ENCODE measurements around the gene SLC9A9. TPM values are rescaled to one million over a fixed set of nuclear protein-coding genes. Genes with fewer than 3 reads are reported as not detected.

SLC9A9 gene
- total RNA-seq, 1 donor from 2014 or later = 3.0 TPM

GRCh38 chr3:143311096-143311495 is 537.2 kb downstream of the SLC9A9 start:
- DNase-seq (ENCODE audit: low read depth) = no peak
- H3K4me3 ChIP-seq (ENCODE audit: low read depth, low read length) = no peak overlapping the region
- no peak for TF ChIP-seq CTCF (IDR thresholded peaks at IDR 0.05; ENCODE audit: insufficient read depth, low read length, poor library complexity, severe bottlenecking)
- no peaks in the 10 kb centered on the region for H3K36me3 ChIP-seq (ENCODE audit: control insufficient read depth, insufficient read depth, low read length)
- no peaks in the 10 kb centered on the region for H3K27me3 ChIP-seq (ENCODE audit: control insufficient read depth, insufficient read depth, low read length)

DNA sequence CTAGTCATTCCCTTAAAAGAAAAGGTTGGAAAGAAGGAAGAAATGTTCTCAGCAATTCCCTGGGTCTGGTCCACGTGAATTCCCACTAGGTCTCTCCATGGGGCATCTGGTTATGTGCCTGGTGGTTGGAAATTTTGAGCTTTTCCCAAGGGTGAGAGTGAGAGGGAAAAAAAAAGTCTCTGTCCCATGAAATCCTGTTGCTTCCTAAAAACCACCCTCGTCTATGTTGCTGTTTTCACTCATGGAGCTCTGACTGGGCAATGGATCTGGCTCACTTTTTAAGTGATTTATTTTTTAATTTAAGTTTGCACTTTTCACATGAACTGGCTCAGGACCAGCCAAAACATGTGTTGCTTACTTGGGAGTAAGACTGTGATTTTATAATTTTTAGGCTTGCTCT is 538.6 kb downstream of the SLC9A9 start:
- no peak for TF ChIP-seq CTCF (IDR thresholded peaks at IDR 0.05; ENCODE audit: insufficient read depth, low read length, poor library complexity, severe bottlenecking)
- no peak overlapping the region for H3K4me3 ChIP-seq (ENCODE audit: low read depth, low read length)
- H3K36me3 ChIP-seq (ENCODE audit: control insufficient read depth, insufficient read depth, low read length) = no peaks in the 10 kb centered on the region
- DNase-seq (ENCODE audit: low read depth) = no peak
- no peaks in the 10 kb centered on the region for H3K27me3 ChIP-seq (ENCODE audit: control insufficient read depth, insufficient read depth, low read length)

- H3K4me3 ChIP-seq (ENCODE audit: low read depth, low read length) = no peak overlapping the region
Measured at GRCh38 chr3:143307613-143308183, 540.6 kb downstream of the SLC9A9 start.

GRCh38 chr3:143306407-143306806 is 541.9 kb downstream of the SLC9A9 start:
- Histone ChIP-seq H3K36me3 (ENCODE audit: control insufficient read depth, insufficient read depth, low read length) (no peaks in the 10 kb centered on the region), H3K27me3 (ENCODE audit: control insufficient read depth, insufficient read depth, low read length) (no peaks in the 10 kb centered on the region), H3K4me3 (ENCODE audit: low read depth, low read length) (no peak overlapping the region)
- no peak for TF ChIP-seq CTCF (IDR thresholded peaks at IDR 0.05; ENCODE audit: insufficient read depth, low read length, poor library complexity, severe bottlenecking)
- DNase-seq (ENCODE audit: low read depth) = no peak

More at GRCh38 chr3:143307613-143308183, 540.6 kb downstream of the SLC9A9 start:
- peak; percentile 77 for DNase-seq (ENCODE audit: low read depth)
- no peaks in the 10 kb centered on the region for H3K36me3 ChIP-seq (ENCODE audit: control insufficient read depth, insufficient read depth, low read length)
- TF ChIP-seq CTCF (IDR thresholded peaks at IDR 0.05; ENCODE audit: insufficient read depth, low read length, poor library complexity, severe bottlenecking) = no peak
- H3K27me3 ChIP-seq (ENCODE audit: control insufficient read depth, insufficient read depth, low read length) = no peaks in the 10 kb centered on the region

- peak; percentile 65 for DNase-seq (ENCODE audit: low read depth)
- TF ChIP-seq CTCF (IDR thresholded peaks at IDR 0.05; ENCODE audit: insufficient read depth, low read length, poor library complexity, severe bottlenecking) = no peak
- no peak overlapping the region for H3K4me3 ChIP-seq (ENCODE audit: low read depth, low read length)
- H3K36me3 ChIP-seq (ENCODE audit: control insufficient read depth, insufficient read depth, low read length) = no peaks in the 10 kb centered on the region
- no peaks in the 10 kb centered on the region for H3K27me3 ChIP-seq (ENCODE audit: control insufficient read depth, insufficient read depth, low read length)
Measured at GRCh38 chr3:143302638-143303171, 545.6 kb downstream of the SLC9A9 start.
